Islet precursor cell (in vitro differentiated cells): Measurements from ENCODE around the gene CTNNA3.
"Not testable (repeated sequence)": the region's sequence is repeated elsewhere in the genome, so short reads cannot be mapped to it uniquely, and the experiment has no call there.

ENCODE experiments used
- DNase-seq: peaks from one replicate; pipeline ENCODE4 v3.0.0-alpha.2; 2018

The CTNNA3 gene

DNA sequence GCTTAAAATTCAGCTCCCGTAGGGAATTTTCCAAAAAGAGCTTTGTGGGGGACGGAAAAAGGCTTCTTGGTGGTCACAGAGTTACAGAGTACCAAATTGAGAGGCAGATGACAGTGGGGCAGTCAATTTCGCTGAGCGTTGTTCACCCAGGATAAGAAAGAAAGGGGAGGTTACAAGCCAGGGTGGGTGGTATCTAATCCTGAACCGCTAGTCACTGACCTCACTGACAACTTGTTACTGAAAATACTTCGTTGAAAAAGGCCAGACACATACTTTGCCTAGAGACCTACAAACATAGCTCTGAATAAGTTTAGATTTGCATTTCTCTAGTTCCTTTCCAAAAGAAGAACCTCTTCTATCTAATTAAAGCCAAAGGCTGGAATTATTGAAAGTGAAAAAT lies at the start of gene CTNNA3:
TSS of gene CTNNA3 (minus strand) at position 167 of the 400 bp plus-strand sequence.
- no peak for DNase-seq

GRCh38 chr10:67735430-67735829 lies 39.4 kb upstream of the CTNNA3 start:
- no peak for DNase-seq

- DNase-seq = no peak
These were observed 37.5 kb upstream of the CTNNA3 start for GRCh38 chr10:67733511-67733910.

- no peak for DNase-seq
These were observed 29.6 kb upstream of the CTNNA3 start for GRCh38 chr10:67725567-67725966.

- DNase-seq = no peak
These were observed 27.6 kb upstream of the CTNNA3 start for GRCh38 chr10:67723601-67724000.

DNA sequence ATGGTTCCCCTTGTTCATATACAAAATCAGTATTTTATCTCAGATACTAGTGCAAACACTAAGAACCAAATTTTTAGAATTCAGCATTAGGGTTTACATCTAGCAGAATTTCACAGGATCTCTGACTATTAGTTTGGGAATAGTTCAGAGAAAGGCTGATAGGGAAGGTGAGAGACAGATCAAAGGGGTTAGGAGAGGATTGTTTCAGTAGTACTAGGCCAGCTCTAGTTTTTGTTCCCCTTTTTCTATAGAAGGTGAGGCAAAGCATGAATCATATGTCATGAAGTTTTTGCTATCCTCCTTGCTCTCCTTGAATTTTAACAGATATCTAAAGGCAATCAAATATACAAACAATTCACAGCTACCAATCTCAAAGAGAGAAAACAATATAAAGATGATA lies 26.1 kb upstream of the CTNNA3 start:
- DNase-seq = no peak

- DNase-seq = not testable (repeated sequence)
These were observed 20.5 kb upstream of the CTNNA3 start for GRCh38 chr10:67716455-67716854.

DNA sequence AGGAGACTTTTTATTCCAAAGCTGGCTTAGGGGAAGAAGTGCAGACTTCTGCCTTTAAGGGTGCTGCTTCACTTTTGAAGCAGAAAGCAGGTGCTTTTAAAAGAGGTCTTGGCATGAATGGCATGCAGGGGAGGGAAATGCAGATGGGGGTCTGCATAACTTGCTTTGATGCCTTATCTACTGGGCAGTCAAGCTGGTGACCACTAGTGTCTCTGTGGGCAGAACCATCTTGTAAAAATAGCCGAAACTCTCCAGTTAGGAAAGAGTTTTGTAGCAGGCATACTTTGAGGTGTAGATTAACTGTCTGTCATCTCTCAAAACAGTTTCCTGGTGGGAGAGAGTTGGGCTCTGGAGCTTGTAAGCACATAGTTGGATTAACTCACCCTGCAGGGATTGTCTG lies 9.9 kb upstream of the CTNNA3 start:
- peak; percentile 91 for DNase-seq

DNA sequence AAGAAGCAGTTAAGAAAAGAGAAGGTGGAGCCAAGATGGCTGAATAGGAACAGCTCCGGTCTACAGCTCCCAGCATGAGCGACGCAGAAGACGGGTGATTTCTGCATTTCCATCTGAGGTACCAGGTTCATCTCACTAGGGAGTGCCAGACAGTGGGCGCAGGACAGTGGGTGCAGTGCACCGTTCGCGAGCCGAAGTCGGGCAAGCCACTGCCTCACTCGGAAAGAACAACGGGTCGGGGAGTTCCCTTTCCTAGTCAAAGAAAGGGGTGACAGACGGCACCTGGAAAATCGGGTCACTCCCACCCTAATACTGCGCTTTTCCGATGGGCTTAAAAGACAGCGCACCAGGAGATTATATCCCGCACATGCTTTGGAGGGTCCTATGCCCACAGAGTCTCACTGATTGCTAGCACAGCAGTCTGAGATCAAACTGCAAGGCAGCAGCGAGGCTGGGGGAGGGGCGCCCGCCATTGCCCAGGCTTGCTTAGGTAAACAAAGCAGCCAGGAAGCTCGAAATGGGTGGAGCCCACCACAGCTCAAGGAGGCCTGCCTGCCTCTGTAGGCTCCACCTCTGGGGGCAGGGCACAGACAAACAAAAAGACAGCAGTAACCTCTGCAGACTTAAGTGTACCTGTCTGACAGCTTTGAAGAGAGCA lies 3.7 kb upstream of the CTNNA3 start:
- not testable (repeated sequence) for DNase-seq

GRCh38 chr10:67698164-67698563 lies 2.2 kb upstream of the CTNNA3 start:
- DNase-seq = no peak

GRCh38 chr10:67697724-67698131 lies 1.7 kb upstream of the CTNNA3 start:
- DNase-seq = no peak

DNA sequence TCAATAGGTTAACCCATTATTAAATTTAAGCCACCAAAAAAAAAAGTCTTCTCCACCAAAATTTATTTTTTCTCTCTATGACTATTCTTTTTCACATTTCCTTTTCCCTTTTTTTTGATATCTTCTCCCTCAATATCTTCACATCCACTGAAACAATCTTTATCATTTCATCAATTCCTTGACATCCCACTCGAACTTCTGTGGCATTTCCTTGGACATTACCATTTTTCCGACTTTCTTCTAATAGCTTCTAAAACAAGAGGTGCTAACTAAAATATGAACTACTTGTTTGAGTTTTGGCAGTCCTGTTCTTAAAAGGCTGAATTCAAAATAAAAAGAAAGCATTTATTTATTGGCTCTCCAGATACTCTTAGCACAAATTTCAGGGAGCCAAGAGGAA lies 684 bp upstream of the CTNNA3 start:
- no peak for DNase-seq

- no peak for DNase-seq
These were observed 440 bp downstream of the CTNNA3 start for GRCh38 chr10:67695555-67695954.

GRCh38 chr10:67691861-67692260 lies 4.1 kb downstream of the CTNNA3 start:
- DNase-seq = not testable (repeated sequence)

DNA sequence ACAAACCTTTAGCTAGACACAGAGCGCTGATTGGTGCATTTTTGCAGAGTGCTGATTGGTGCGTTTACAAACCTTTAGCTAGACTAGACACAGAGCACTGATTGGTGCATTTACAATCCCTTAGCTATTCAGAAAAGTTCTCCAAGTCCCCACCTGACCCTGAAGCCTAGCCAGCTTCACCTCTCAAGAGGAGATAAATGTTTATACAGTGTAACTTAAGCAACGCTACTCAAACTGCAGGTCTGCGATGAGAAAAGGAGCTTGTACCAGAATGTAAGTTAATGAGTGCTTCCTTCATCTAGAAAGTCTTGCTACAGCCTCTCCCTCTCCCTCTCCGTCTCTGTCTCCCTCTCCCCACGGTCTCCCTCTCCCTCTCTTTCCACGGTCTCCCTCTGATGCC lies 5.5 kb downstream of the CTNNA3 start:
- DNase-seq = not testable (repeated sequence)

GRCh38 chr10:67684140-67684539 lies 11.9 kb downstream of the CTNNA3 start:
- DNase-seq = not testable (repeated sequence)

DNA sequence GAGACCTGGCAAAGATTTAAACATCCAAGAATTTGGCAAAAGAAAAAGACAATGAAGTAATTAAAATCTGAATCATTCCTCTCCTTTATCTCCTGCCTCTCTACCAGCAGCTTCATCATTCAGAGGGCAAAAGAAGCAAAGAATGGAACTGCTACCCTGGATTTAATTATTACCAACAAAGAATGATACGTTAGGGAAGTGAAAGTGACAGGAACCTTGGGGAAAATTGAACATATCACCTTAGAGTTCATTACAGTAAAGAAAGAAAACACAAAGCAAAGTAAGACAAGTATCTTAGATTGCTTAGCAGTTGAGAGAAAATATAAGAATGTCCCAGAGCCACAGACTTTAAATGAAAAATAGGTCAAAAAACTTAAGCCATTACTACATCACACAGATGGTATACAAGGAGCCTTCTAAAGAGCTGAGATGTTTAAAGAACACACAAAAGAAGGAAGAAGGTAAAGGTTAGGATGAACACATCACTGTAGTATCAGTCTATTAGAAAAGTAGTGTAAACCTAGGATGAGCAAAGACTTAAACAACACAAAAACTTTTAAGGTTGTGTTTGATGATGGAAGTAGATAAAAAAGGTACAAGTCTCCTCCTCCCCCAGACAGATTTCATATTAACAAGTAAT lies 17.5 kb downstream of the CTNNA3 start:
- no peak for DNase-seq

- no peak for DNase-seq
These were observed 19.7 kb downstream of the CTNNA3 start for GRCh38 chr10:67676208-67676825.

DNA sequence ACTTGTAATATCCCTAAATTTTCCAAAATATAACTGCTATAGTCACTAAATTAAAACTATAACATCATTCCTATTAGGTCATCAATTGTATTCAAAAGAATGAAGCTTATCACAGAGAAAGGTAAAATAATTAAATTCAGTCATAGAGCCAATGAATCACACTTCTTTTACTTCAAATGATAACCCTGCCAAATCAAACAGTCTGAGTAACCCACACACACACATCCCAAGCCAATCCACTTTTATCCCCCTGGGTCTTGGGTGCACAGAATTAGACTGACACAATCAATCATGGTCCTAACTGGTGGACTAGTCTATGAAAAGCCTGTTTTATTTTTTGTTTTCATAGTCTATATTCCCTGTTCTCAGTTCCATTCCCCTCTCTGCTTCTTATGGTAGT lies 25.6 kb downstream of the CTNNA3 start:
- DNase-seq = no peak

- no peak for DNase-seq
These were observed 26.0 kb downstream of the CTNNA3 start for GRCh38 chr10:67669978-67670377.

DNA sequence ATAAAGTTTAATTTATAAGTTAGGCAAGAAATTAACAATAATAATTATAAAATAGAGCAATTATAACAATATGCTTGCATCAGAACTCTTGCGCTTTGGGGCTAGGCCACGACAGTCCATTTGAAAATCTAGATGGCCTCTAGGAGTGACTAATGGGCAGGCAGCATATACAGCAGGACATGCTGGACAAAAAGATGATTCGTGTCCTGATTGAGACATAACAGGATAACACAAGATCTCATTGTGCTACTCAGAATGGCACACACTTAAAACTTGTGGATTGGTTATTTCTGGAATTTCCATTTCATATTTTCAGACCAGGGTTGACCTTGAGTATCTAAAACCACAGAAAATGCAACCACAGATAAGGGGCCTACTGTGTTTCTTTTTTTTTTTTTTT lies 27.5 kb downstream of the CTNNA3 start:
- no peak for DNase-seq

- no peak for DNase-seq
These were observed 29.0 kb downstream of the CTNNA3 start for GRCh38 chr10:67667035-67667425.

GRCh38 chr10:67666416-67667034 lies 29.5 kb downstream of the CTNNA3 start:
- DNase-seq = no peak

DNA sequence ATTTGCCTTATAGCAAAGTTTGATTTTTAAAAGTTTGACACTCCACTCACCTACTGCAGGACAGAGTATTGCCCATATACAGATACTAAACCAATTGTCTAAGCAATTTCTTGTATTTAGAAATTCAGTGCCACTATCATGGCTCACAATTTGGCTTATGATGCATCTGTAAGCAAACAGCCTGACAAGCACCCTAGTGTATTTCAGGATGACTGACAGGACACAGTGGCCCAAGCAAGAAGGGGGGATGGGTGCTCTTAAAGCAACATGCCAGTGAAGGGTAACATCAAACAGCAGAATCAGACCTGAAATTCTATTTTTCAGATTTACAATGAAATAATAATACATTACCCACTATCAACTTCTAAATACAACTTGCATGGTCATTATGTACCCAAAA lies 30.5 kb downstream of the CTNNA3 start:
- DNase-seq = peak; percentile 62
